Suprapubic skin (tissue), 4 donors: Measurements from ENCODE around the gene CLDN10. TPM values are rescaled to one million over a fixed set of nuclear protein-coding genes. Genes with fewer than 3 reads are reported as not detected.

Experiments used
- DNase-seq, 2 donors: peaks; one replicate each; pipeline ENCODE4 v3.0.0-alpha.2; 2019; ENCODE audit warnings: low spot score in 2 of 2
- H3K27ac ChIP-seq: fragments of 200-600 bp; sonication (generic); one replicate; pipeline ENCODE4 v1.5.1; 2019
- H3K27me3 ChIP-seq: fragments of 200-600 bp; sonication (generic); one replicate; pipeline ENCODE4 v1.5.1; 2019
- H3K36me3 ChIP-seq: fragments of 200-600 bp; sonication (generic); one replicate; pipeline ENCODE4 v1.5.1; 2019
- H3K4me1 ChIP-seq: fragments of 200-600 bp; sonication (generic); one replicate; pipeline ENCODE4 v1.5.1; 2019
- H3K4me3 ChIP-seq: fragments of 200-600 bp; sonication (generic); one replicate; pipeline ENCODE4 v1.5.1; 2019; ENCODE audit warnings: mild to moderate bottlenecking
- H3K9me3 ChIP-seq: fragments of 200-600 bp; sonication (generic); one replicate; pipeline ENCODE4 v1.5.1; 2019
- CTCF ChIP-seq, 2 donors: fragments of 200-600 bp in 1 of 2; fragments of 450-650 bp in 1 of 2; sonication (generic) in 1 of 2; IDR thresholded peaks; one replicate each; pipeline ENCODE4 v1.5.1; 2016 to 2019; ENCODE audit warnings: antibody characterized with exemption in 2 of 2, mild to moderate bottlenecking in 1 of 2, moderate library complexity in 1 of 2
- EP300 ChIP-seq: sonication (generic); formaldehyde crosslinking; IDR thresholded peaks from one replicate; pipeline ENCODE4 v1.6.1; 2017; ENCODE audit warnings: antibody characterized with exemption
- POLR2A ChIP-seq, 2 donors: fragments of 450-650 bp; IDR thresholded peaks; one replicate each; pipeline ENCODE4 v1.6.1; 2017; ENCODE audit warnings: antibody characterized with exemption in 2 of 2, mild to moderate bottlenecking in 2 of 2, moderate library complexity in 2 of 2
- POLR2AphosphoS5 ChIP-seq, 3 donors: sonication (generic); formaldehyde crosslinking; IDR thresholded peaks; one replicate each; pipeline ENCODE4 v1.6.1; 2017; ENCODE audit warnings: antibody characterized with exemption in 3 of 3
- WGBS: methylation state at CpG from one replicate; pipeline ENCODE4 v1.1.5; 2018; 5-methylcytosine and 5-hydroxymethylcytosine counted together
- total RNA-seq, 4 donors: library from RNA; depleted of rRNA; stranded (reverse); fragments of >200 nt; gene quantifications; one replicate each; pipeline ENCODE4 v1.1.0, GENCODE V29; 2016

CLDN10 gene
- total RNA-seq, 4 donors from 2014 or later = 14.3 to 38.7 (median 22.0) TPM

GRCh38 chr13:95516021-95516420, 36.5 kb upstream of the CLDN10 start:
- no peak for DNase-seq
- H3K36me3 ChIP-seq = no peaks in the 10 kb centered on the region
- WGBS = 37% methylated on average over 2 of the region's 2 CpGs
- no peak overlapping the region for H3K27ac ChIP-seq
- H3K4me1 ChIP-seq = no peaks in the 10 kb centered on the region
- no peaks in the 10 kb centered on the region for H3K27me3 ChIP-seq
- TF ChIP-seq POLR2A (IDR thresholded peaks at IDR 0.05) (no peak), CTCF (IDR thresholded peaks at IDR 0.05) (no peak), POLR2AphosphoS5 (IDR thresholded peaks at IDR 0.05) (no peak), EP300 (no peak)
- H3K4me3 ChIP-seq = no peak overlapping the region
- H3K9me3 ChIP-seq = no peaks in the 10 kb centered on the region

GRCh38 chr13:95516492-95516891, 36.0 kb upstream of the CLDN10 start:
- TF ChIP-seq POLR2AphosphoS5 (IDR thresholded peaks at IDR 0.05) (no peak), EP300 (no peak), CTCF (IDR thresholded peaks at IDR 0.05) (no peak), POLR2A (IDR thresholded peaks at IDR 0.05) (no peak)
- WGBS = 15% methylated on average over 3 of the region's 3 CpGs
- no peaks in the 10 kb centered on the region for H3K9me3 ChIP-seq
- DNase-seq = no peak
- no peak overlapping the region for H3K4me3 ChIP-seq
- H3K36me3 ChIP-seq = no peaks in the 10 kb centered on the region
- H3K27me3 ChIP-seq = no peaks in the 10 kb centered on the region
- no peak overlapping the region for H3K27ac ChIP-seq
- no peaks in the 10 kb centered on the region for H3K4me1 ChIP-seq

- WGBS = 86% methylated on average over 5 of the region's 5 CpGs
- Histone ChIP-seq H3K9me3 (no peaks in the 10 kb centered on the region), H3K27me3 (no peaks in the 10 kb centered on the region), H3K4me3 (no peak overlapping the region), H3K36me3 (no peaks in the 10 kb centered on the region), H3K27ac (no peak overlapping the region), H3K4me1 (no peaks in the 10 kb centered on the region)
- no peak for TF ChIP-seq POLR2AphosphoS5 (IDR thresholded peaks at IDR 0.05)
- TF ChIP-seq CTCF (IDR thresholded peaks at IDR 0.05) = no peak
- TF ChIP-seq EP300 = no peak
- TF ChIP-seq POLR2A (IDR thresholded peaks at IDR 0.05) = no peak
- no peak for DNase-seq
These were observed 28.9 kb upstream of the CLDN10 start for GRCh38 chr13:95523598-95523997.

- WGBS = 52% methylated on average over 6 of the region's 6 CpGs
- H3K4me1 ChIP-seq = no peaks in the 10 kb centered on the region
- TF ChIP-seq POLR2A (IDR thresholded peaks at IDR 0.05) = no peak
- no peak for TF ChIP-seq CTCF (IDR thresholded peaks at IDR 0.05)
- no peak for TF ChIP-seq POLR2AphosphoS5 (IDR thresholded peaks at IDR 0.05)
- no peak for TF ChIP-seq EP300
- no peak for DNase-seq
- H3K36me3 ChIP-seq = no peaks in the 10 kb centered on the region
- no peaks in the 10 kb centered on the region for H3K27me3 ChIP-seq
- no peak overlapping the region for H3K4me3 ChIP-seq
- H3K9me3 ChIP-seq = no peaks in the 10 kb centered on the region
- no peak overlapping the region for H3K27ac ChIP-seq
These were observed 28.1 kb upstream of the CLDN10 start for GRCh38 chr13:95524264-95524901.

GRCh38 chr13:95527955-95528354, 24.6 kb upstream of the CLDN10 start:
- Histone ChIP-seq H3K9me3 (no peaks in the 10 kb centered on the region), H3K4me1 (no peaks in the 10 kb centered on the region), H3K36me3 (no peaks in the 10 kb centered on the region), H3K27me3 (peaks cover 4% of the 10 kb centered on the region), H3K4me3 (no peak overlapping the region), H3K27ac (no peak overlapping the region)
- DNase-seq = no peak
- 88% methylated on average over 1 of the region's 1 CpG for WGBS
- TF ChIP-seq POLR2A (IDR thresholded peaks at IDR 0.05) = no peak
- TF ChIP-seq CTCF (IDR thresholded peaks at IDR 0.05) = no peak
- TF ChIP-seq EP300 = no peak
